Measurements from ENCODE around the gene CEACAM8. TPM values are rescaled to one million over a fixed set of nuclear protein-coding genes. Genes with fewer than 3 reads are reported as not detected.
"Not testable (repeated sequence)": the region's sequence is repeated elsewhere in the genome, so short reads cannot be mapped to it uniquely, and the experiment has no call there.

The CEACAM8 gene
- total RNA-seq: 0.11 TPM
- polyA plus RNA-seq: not detected

DNA sequence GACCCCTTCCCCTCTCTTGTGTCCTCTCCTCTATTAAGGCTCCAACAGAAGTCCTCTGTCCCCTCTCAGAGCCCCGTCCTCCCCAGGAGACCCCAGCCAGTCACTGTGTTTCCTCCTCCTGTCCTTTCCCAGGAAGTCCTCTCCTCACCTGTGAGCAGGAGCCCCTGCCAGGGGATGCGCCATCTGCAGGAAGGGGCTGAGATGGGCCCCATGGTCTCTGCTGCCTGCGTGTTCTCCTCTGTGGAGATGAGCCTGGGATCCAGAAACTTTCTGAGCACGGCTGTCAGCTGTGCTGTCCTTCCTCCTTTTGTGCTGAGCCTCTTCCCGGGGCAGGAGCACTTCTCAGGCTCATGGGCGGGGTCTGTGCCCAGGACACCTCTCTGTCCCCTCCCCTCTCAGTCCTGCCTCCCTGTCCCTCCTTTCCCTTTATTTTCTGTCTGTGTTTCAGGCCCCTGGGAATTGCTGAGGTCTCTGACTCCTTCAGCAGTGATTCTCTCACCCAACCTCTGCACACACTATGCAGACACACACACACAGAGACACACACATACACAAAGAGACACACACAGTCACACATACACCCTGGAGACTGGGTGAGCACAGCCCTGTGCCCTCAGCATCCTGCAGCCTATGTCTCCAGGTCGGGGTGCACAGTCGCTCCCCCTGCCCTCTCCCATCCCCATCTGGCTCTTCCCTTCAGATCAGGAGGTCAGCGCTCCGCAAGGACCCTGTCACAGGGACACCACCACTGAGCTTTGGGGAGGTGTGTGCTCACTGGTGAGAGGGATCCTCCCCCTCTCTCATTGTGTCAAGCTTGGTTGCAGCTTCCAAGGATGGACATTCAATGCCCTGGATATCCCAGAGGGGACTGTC lies at the start of gene CEACAM8:
Gene CEACAM8 (minus strand): TSS at position 308 of the 873 bp plus-strand sequence. CDS start 96 bp downstream, at position 212.
- Histone ChIP-seq H3K4me1 (ENCODE audit: insufficient read depth) (no peaks in the 10 kb centered on the region), H3K4me3 (ENCODE audit: low read depth, low read length) (no peak within 1 kb of the TSS), H3K27ac (ENCODE audit: low read depth) (no peak within 1 kb of the TSS), H3K36me3 (ENCODE audit: insufficient read depth) (no peaks in the 10 kb centered on the region)
- DNase-seq (ENCODE audit: extremely low spot score): no peak
- WGBS: 66% methylated on average over 10 of the region's 10 CpGs

GRCh38 chr19:42639324-42640092 lies 44.8 kb upstream of the CEACAM8 start:
- H3K4me3 ChIP-seq (ENCODE audit: low read depth, low read length); H3K36me3 ChIP-seq (ENCODE audit: insufficient read depth); H3K4me1 ChIP-seq (ENCODE audit: insufficient read depth); H3K27ac ChIP-seq (ENCODE audit: low read depth); DNase-seq (ENCODE audit: extremely low spot score): not testable (repeated sequence)
- 94% methylated on average over 58 of the region's 58 CpGs for WGBS

DNA sequence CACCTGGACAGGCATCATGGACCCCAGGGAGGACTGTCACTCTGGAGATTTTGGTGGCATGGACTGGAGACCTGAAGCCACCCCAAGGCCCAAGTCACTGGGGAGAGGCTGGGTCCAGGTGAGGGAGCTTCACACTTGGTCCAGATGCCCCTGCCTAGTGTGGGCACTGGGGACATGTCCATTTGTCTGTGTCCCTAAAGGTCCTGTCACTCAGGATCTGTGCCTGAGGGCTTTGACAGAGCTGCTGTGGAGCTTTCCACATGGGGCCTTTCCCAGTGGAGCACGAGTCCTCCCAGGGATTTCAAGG lies 40.5 kb upstream of the CEACAM8 start:
- Histone ChIP-seq H3K27ac (ENCODE audit: low read depth) (no peak overlapping the region), H3K36me3 (ENCODE audit: insufficient read depth) (no peaks in the 10 kb centered on the region), H3K4me3 (ENCODE audit: low read depth, low read length) (no peak overlapping the region), H3K4me1 (ENCODE audit: insufficient read depth) (no peaks in the 10 kb centered on the region)
- no peak for DNase-seq (ENCODE audit: extremely low spot score)
- WGBS: 92% methylated on average over 1 of the region's 1 CpG

- 74% methylated on average over 5 of the region's 5 CpGs for WGBS
- Histone ChIP-seq H3K27ac (ENCODE audit: low read depth) (no peak overlapping the region), H3K4me3 (ENCODE audit: low read depth, low read length) (no peak overlapping the region), H3K4me1 (ENCODE audit: insufficient read depth) (no peaks in the 10 kb centered on the region), H3K36me3 (ENCODE audit: insufficient read depth) (no peaks in the 10 kb centered on the region)
- no peak for DNase-seq (ENCODE audit: extremely low spot score)
These were observed 39.9 kb upstream of the CEACAM8 start for GRCh38 chr19:42634409-42635232.

- Histone ChIP-seq H3K27ac (ENCODE audit: low read depth) (no peak overlapping the region), H3K4me3 (ENCODE audit: low read depth, low read length) (no peak overlapping the region), H3K36me3 (ENCODE audit: insufficient read depth) (no peaks in the 10 kb centered on the region), H3K4me1 (ENCODE audit: insufficient read depth) (no peaks in the 10 kb centered on the region)
- DNase-seq (ENCODE audit: extremely low spot score): no peak
These were observed 34.5 kb upstream of the CEACAM8 start for GRCh38 chr19:42629191-42629590.

DNA sequence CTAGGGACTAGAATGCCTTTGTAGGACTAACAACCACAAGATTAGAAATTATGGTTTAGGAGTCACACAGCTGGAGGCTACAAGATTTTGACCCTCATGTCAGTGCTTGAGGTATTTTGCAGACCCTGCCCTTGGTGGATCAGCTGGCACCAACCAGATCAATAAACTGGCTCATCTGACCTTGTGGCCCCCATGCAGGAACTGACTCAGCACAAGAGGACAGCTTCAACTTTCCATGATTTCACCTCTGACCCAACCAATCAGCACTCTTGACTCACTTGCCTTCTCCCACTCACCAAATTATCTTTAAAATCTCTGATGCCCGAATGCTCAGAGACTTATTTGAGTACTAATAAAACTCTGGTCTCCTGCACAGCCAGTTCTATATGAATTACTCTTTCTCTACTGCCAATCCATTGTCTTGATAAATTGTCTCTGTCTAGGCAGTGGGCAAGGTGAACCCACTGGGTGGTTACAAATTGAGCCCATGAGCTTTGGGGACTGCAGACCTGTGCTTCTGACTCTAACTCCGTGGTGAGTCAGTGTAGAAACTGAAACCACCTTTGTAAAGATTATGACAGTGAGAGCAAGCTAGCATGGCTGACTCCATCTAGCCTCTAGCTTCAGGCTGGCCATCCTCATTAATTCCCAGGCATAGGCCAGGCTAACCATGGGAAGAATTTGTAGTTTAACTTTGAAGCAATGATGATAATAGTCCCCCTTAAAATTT lies 33.9 kb upstream of the CEACAM8 start:
- Histone ChIP-seq H3K4me1 (ENCODE audit: insufficient read depth) (no peaks in the 10 kb centered on the region), H3K27ac (ENCODE audit: low read depth) (no peak overlapping the region), H3K36me3 (ENCODE audit: insufficient read depth) (no peaks in the 10 kb centered on the region), H3K4me3 (ENCODE audit: low read depth, low read length) (no peak overlapping the region)
- 45% methylated on average over 2 of the region's 2 CpGs for WGBS
- no peak for DNase-seq (ENCODE audit: extremely low spot score)

DNA sequence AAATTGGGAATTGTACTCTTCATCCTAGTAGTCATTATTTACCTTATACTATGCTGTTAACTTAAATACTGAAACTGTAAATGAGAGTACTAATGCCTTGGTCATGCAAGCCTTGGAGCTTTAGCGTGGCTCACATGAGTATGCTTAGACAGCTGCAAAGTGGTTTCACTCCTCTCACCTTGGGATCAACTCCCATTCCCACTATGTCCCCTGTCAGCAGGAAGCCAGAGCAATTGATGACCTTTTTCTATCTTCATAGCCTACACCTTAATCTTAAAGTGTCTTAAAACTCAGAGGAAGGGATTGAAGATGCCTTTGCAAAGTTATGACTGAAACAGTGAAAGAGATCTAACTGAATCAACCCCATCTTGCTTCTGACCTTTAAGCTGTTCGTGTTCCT lies 33.2 kb upstream of the CEACAM8 start:
- 59% methylated on average over 2 of the region's 2 CpGs for WGBS
- Histone ChIP-seq H3K27ac (ENCODE audit: low read depth) (no peak overlapping the region), H3K4me1 (ENCODE audit: insufficient read depth) (no peaks in the 10 kb centered on the region), H3K36me3 (ENCODE audit: insufficient read depth) (no peaks in the 10 kb centered on the region), H3K4me3 (ENCODE audit: low read depth, low read length) (no peak overlapping the region)
- no peak for DNase-seq (ENCODE audit: extremely low spot score)

- DNase-seq (ENCODE audit: extremely low spot score): no peak
- no peaks in the 10 kb centered on the region for H3K4me1 ChIP-seq (ENCODE audit: insufficient read depth)
- H3K36me3 ChIP-seq (ENCODE audit: insufficient read depth): no peaks in the 10 kb centered on the region
- 69% methylated on average over 2 of the region's 2 CpGs for WGBS
- no peak overlapping the region for H3K27ac ChIP-seq (ENCODE audit: low read depth)
- no peak overlapping the region for H3K4me3 ChIP-seq (ENCODE audit: low read depth, low read length)
These were observed 31.5 kb upstream of the CEACAM8 start for GRCh38 chr19:42626181-42626580.

DNA sequence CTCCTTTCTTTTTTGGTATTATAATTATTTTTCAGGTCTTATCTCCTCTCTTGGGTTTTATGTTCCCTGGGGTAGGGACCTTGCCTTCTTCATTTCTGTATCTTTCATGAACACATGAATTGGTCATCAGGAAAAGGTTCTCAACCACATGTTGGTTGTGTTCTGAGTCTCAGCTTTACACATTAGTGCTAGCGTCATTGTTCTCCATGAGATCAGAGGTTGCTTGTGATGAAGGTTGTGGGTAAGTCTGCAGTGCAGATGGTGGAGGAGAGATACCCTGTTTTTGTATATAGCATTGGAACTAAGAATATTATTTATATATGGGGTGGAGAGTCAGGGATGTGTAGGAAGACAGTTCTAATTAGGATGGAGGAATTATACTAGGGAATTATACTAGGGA lies 24.5 kb upstream of the CEACAM8 start:
- no peak for DNase-seq (ENCODE audit: extremely low spot score)
- no peaks in the 10 kb centered on the region for H3K4me1 ChIP-seq (ENCODE audit: insufficient read depth)
- H3K36me3 ChIP-seq (ENCODE audit: insufficient read depth): no peaks in the 10 kb centered on the region
- H3K4me3 ChIP-seq (ENCODE audit: low read depth, low read length): no peak overlapping the region
- no peak overlapping the region for H3K27ac ChIP-seq (ENCODE audit: low read depth)
- WGBS: 82% methylated on average over 1 of the region's 1 CpG

- DNase-seq (ENCODE audit: extremely low spot score): no peak
- 37% methylated on average over 5 of the region's 5 CpGs for WGBS
- Histone ChIP-seq H3K36me3 (ENCODE audit: insufficient read depth) (no peaks in the 10 kb centered on the region), H3K4me3 (ENCODE audit: low read depth, low read length) (no peak overlapping the region), H3K4me1 (ENCODE audit: insufficient read depth) (no peaks in the 10 kb centered on the region), H3K27ac (ENCODE audit: low read depth) (no peak overlapping the region)
These were observed 18.9 kb upstream of the CEACAM8 start for GRCh38 chr19:42613666-42614065.

- DNase-seq (ENCODE audit: extremely low spot score); H3K27ac ChIP-seq (ENCODE audit: low read depth); H3K4me1 ChIP-seq (ENCODE audit: insufficient read depth); H3K4me3 ChIP-seq (ENCODE audit: low read depth, low read length); H3K36me3 ChIP-seq (ENCODE audit: insufficient read depth): not testable (repeated sequence)
- WGBS: 96% methylated on average over 26 of the region's 33 CpGs
These were observed 15.7 kb upstream of the CEACAM8 start for GRCh38 chr19:42610401-42610915.

DNA sequence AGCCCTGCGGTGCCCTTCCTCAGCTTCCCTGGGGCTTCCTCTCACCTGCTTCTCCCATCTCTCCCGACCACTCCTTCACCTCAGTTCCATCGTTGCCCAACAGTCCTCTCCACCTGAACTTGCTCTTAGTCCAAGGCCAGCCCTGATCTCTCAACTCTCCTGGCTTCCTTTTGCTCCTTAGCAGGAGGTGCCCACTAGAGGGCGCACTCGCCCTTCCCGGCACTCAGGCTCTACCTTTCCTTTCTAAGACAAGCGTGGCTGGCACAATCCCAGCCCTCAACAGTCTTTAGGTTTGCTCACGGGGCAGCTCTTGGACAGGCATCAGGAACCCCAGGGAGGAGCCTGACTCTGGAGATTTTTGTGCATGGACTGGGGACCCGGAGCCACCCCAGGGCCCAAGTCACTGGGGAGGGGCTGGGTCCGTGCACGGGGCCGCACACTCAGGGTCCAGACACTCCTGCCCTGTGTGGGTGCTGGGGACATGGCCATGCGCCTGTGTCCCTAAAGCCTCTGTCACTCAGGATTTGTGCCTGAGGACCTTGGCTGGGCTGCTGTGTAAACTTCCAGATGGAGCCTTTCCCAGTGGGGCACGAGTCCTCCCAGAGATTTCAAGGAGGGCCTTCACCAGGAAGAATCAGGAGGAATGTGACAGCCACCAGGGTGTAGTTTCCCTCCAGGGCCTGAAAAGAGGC lies 12.1 kb upstream of the CEACAM8 start:
- 35% methylated on average over 14 of the region's 14 CpGs for whole genome bisulfite sequencing
- DNase-seq (ENCODE audit: extremely low spot score): no peak
- no peak overlapping the region for H3K27ac ChIP-seq (ENCODE audit: low read depth)
- no peak overlapping the region for H3K4me3 ChIP-seq (ENCODE audit: low read depth, low read length)
- no peaks in the 10 kb centered on the region for H3K4me1 ChIP-seq (ENCODE audit: insufficient read depth)
- no peaks in the 10 kb centered on the region for H3K36me3 ChIP-seq (ENCODE audit: insufficient read depth)

All from urinary bladder (tissue), 4 donors.